Hepatocyte (in vitro differentiated cells): Measurements from ENCODE around the gene SPRR1B. TPM values are rescaled to one million over a fixed set of nuclear protein-coding genes. Genes with fewer than 3 reads are reported as not detected.

ENCODE experiments used
- DNase-seq: peaks from one replicate; pipeline ENCODE4 v3.0.0-alpha.2; 2016; ENCODE audit warnings: low spot score
- H2AFZ ChIP-seq: fragments of 200-600 bp; sonication (generic); 2 replicates; pipeline ENCODE4 v1.6.0; 2016; ENCODE audit warnings: antibody characterized with exemption, mild to moderate bottlenecking
- H3K27ac ChIP-seq: fragments of 200-600 bp; sonication (generic); 2 replicates; pipeline ENCODE4 v1.5.1; 2016; ENCODE audit warnings: mild to moderate bottlenecking
- H3K27me3 ChIP-seq: fragments of 200-600 bp; sonication (generic); 2 replicates; pipeline ENCODE4 v1.6.1; 2016
- H3K36me3 ChIP-seq: fragments of 200-600 bp; sonication (generic); replicated peaks from 2 replicates; pipeline ENCODE4 v1.5.1; 2016; ENCODE audit warnings: low read depth; ENCODE audit not compliant: insufficient read depth
- H3K4me1 ChIP-seq: fragments of 200-600 bp; sonication (generic); 2 replicates; pipeline ENCODE4 v1.5.1; 2016; ENCODE audit warnings: mild to moderate bottlenecking, moderate library complexity; ENCODE audit not compliant: insufficient read depth
- H3K4me2 ChIP-seq: fragments of 200-600 bp; sonication (generic); 2 replicates; pipeline ENCODE4 v1.6.0; 2016
- H3K4me3 ChIP-seq: fragments of 200-600 bp; sonication (generic); 2 replicates; pipeline ENCODE4 v1.5.1; 2016; ENCODE audit warnings: mild to moderate bottlenecking
- H3K79me2 ChIP-seq: fragments of 200-600 bp; sonication (generic); 2 replicates; pipeline ENCODE4 v1.6.0; 2017; ENCODE audit warnings: mild to moderate bottlenecking
- H3K9me2 ChIP-seq: fragments of 200-600 bp; sonication (generic); replicated peaks from 2 replicates; pipeline ENCODE4 v1.6.0; 2017; ENCODE audit warnings: mild to moderate bottlenecking; ENCODE audit not compliant: insufficient read depth
- H3K9me3 ChIP-seq: fragments of 200-600 bp; sonication (generic); 2 replicates; pipeline ENCODE4 v1.5.1; 2016; ENCODE audit warnings: low read depth, mild to moderate bottlenecking
- H4K20me1 ChIP-seq: fragments of 200-600 bp; sonication (generic); 2 replicates; pipeline ENCODE4 v1.6.0; 2016; ENCODE audit warnings: mild to moderate bottlenecking; ENCODE audit not compliant: insufficient read depth, poor library complexity, severe bottlenecking
- EZH2 ChIP-seq: fragments of 200-600 bp; sonication (generic); IDR thresholded peaks from 2 replicates; pipeline ENCODE4 v1.6.1; 2016; ENCODE audit warnings: antibody characterized with exemption, mild to moderate bottlenecking, borderline replicate concordance
- EZH2phosphoT487 ChIP-seq: fragments of 200-600 bp; sonication (generic); IDR thresholded peaks from one replicate; pipeline ENCODE4 v1.6.1; 2018; ENCODE audit warnings: antibody characterized with exemption, mild to moderate bottlenecking, low read depth, moderate library complexity; ENCODE audit not compliant: unreplicated experiment, severe bottlenecking
- WGBS: methylation state at CpG from one replicate; pipeline ENCODE4 v1.1.6; 2016; ENCODE audit warnings: low lambda C conversion rate; ENCODE audit errors: missing lambda C conversion rate; 5-methylcytosine and 5-hydroxymethylcytosine counted together
- polyA plus RNA-seq: library from polyadenylated mRNA; unstranded; fragments of >200 nt; fragmentation: Nextera tagmentation; extraction: Ambion mirVana; gene quantifications from 2 replicates; pipeline ENCODE4 v1.2.1, GENCODE V29; 2016
- total RNA-seq: library from RNA; depleted of rRNA; stranded (reverse); fragments of >200 nt; gene quantifications from 2 replicates; pipeline ENCODE4 v1.2.3, GENCODE V29; 2014
- TF ChIP-seq, protein P1 (sequence below): fragments of 200-600 bp; sonication (generic); IDR thresholded peaks from 2 replicates; pipeline ENCODE4 v1.5.1; 2016; ENCODE audit warnings: antibody characterized with exemption, mild to moderate bottlenecking; ENCODE audit not compliant: poor library complexity

SPRR1B gene
- total and polyA plus RNA-seq, 2 experiments from 2014 or later: not detected

DNA sequence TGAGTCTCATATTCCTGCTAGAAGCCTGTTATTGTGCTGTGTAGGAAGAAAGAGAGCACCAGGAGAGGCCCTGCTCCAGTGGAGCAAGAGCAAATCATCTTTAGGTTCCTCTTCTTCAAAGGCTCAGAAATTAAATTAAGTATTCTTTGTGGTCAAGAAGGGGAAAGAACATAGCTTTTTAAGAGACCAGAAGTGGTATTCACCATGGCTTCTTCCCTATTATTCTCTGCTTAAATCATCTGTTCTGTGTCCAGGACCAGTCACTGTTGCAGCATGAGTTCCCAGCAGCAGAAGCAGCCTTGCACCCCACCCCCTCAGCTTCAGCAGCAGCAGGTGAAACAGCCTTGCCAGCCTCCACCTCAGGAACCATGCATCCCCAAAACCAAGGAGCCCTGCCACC, 1.1 kb downstream of the SPRR1B start:
- TF ChIP-seq EZH2: no peak
- TF ChIP-seq, protein P1, sequence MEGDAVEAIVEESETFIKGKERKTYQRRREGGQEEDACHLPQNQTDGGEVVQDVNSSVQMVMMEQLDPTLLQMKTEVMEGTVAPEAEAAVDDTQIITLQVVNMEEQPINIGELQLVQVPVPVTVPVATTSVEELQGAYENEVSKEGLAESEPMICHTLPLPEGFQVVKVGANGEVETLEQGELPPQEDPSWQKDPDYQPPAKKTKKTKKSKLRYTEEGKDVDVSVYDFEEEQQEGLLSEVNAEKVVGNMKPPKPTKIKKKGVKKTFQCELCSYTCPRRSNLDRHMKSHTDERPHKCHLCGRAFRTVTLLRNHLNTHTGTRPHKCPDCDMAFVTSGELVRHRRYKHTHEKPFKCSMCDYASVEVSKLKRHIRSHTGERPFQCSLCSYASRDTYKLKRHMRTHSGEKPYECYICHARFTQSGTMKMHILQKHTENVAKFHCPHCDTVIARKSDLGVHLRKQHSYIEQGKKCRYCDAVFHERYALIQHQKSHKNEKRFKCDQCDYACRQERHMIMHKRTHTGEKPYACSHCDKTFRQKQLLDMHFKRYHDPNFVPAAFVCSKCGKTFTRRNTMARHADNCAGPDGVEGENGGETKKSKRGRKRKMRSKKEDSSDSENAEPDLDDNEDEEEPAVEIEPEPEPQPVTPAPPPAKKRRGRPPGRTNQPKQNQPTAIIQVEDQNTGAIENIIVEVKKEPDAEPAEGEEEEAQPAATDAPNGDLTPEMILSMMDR: no peak
- no peak for TF ChIP-seq EZH2phosphoT487
- DNase-seq: no peak
- H2AFZ ChIP-seq: no peak overlapping the region
- no peak overlapping the region for H3K4me2 ChIP-seq
- H3K79me2 ChIP-seq: no peaks in the 10 kb centered on the region
- H3K36me3 ChIP-seq: no peaks in the 10 kb centered on the region
- no peaks in the 10 kb centered on the region for H3K4me1 ChIP-seq
- no peak overlapping the region for H3K4me3 ChIP-seq
- no peaks in the 10 kb centered on the region for H4K20me1 ChIP-seq
- H3K27me3 ChIP-seq: no peaks in the 10 kb centered on the region
- H3K27ac ChIP-seq: no peak overlapping the region
- no peaks in the 10 kb centered on the region for H3K9me3 ChIP-seq
- H3K9me2 ChIP-seq: no peaks in the 10 kb centered on the region

DNA sequence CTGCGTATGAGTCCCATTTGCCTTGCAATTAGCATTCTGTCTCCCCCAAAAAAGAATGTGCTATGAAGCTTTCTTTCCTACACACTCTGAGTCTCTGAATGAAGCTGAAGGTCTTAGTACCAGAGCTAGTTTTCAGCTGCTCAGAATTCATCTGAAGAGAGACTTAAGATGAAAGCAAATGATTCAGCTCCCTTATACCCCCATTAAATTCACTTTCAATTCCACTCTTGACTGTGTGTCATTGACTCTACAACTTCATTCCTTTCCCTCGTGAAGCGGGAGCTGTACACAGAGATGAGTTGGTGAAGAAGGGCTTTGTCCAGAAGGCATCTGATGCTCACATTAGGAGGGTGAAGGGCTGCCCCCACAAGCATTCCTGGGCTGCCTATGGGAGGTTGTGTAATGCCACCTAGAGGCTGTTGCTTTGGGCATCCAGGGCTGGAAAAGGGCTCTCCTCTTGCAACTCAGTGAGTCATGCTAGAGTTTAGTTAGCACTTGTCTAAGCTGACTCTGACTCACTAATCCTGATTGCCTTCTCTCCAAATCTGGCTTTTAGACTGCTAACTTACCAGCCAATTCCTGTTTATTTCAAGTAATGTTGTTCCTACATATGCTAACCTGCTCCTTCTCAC, 1.8 kb downstream of the SPRR1B start:
- no peaks in the 10 kb centered on the region for H3K9me2 ChIP-seq
- H3K9me3 ChIP-seq: no peaks in the 10 kb centered on the region
- no peak overlapping the region for H3K4me2 ChIP-seq
- no peaks in the 10 kb centered on the region for H3K27me3 ChIP-seq
- no peaks in the 10 kb centered on the region for H4K20me1 ChIP-seq
- no peaks in the 10 kb centered on the region for H3K79me2 ChIP-seq
- no peak overlapping the region for H2AFZ ChIP-seq
- H3K4me1 ChIP-seq: no peaks in the 10 kb centered on the region
- whole genome bisulfite sequencing: 55% methylated on average over 3 of the region's 3 CpGs
- no peak overlapping the region for H3K4me3 ChIP-seq
- no peaks in the 10 kb centered on the region for H3K36me3 ChIP-seq
- DNase-seq: no peak
- no peak overlapping the region for H3K27ac ChIP-seq
- TF ChIP-seq EZH2 (no peak), EZH2phosphoT487 (no peak)
- TF ChIP-seq, protein P1: no peak

DNA sequence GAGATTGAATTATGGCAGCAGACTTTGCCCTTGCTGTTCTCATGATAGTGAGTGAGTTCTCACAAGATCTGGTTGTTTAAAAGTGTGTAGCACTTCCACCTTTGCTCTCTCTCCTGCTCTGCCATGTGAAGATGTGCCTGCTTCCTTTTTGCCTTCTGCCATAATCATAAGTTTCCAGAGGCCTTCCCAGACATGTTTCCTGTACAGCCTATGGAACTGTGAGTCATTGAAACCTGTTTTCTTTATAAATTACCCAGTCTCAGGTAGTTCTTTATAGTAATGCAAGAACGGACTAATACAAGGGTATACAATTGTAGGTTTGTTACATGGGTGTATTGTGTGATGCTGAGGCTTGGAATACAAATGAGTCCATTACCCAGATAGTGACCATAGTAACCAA, 4.2 kb downstream of the SPRR1B start:
- Histone ChIP-seq H3K4me1 (no peaks in the 10 kb centered on the region), H3K9me3 (no peaks in the 10 kb centered on the region), H4K20me1 (no peaks in the 10 kb centered on the region), H3K9me2 (no peaks in the 10 kb centered on the region), H2AFZ (no peak overlapping the region), H3K79me2 (no peaks in the 10 kb centered on the region), H3K36me3 (no peaks in the 10 kb centered on the region), H3K27me3 (no peaks in the 10 kb centered on the region), H3K4me2 (no peak overlapping the region), H3K4me3 (no peak overlapping the region), H3K27ac (no peak overlapping the region)
- TF ChIP-seq, protein P1: no peak
- TF ChIP-seq EZH2phosphoT487 (no peak), EZH2 (no peak)
- DNase-seq: no peak
- 79% methylated on average over 1 of the region's 1 CpG for WGBS
